ENCODE measurements around the gene DDX27. TPM values are rescaled to one million over a fixed set of nuclear protein-coding genes. Genes with fewer than 3 reads are reported as not detected.

The DDX27 gene
- total RNA-seq, 2 experiments from 2014 or later, result 116 to 126 TPM

GRCh38 chr20:49293122-49293521 is 73.9 kb downstream of the DDX27 start:
- CTCF ChIA-PET, result no interaction called here
- intact Hi-C loops (cut with DNase I, micrococcal nuclease), result no loop called here
- Histone ChIP-seq H3K27ac (ENCODE audit: low read depth in 1 of 2, low read length in 2 of 2) (no peak overlapping the region), H3K36me3 (ENCODE audit: insufficient read depth, low read length) (peaks cover 37% of the 10 kb centered on the region), H3K4me3 (ENCODE audit: low read length) (no peak overlapping the region), H3K9me3 (ENCODE audit: control insufficient read depth in 1 of 2, insufficient read depth in 1 of 2, low read length in 2 of 2) (peaks cover 7 to 25% of the 10 kb centered on the region in 2 experiments), H3K4me1 (ENCODE audit: insufficient read depth, low read length) (peaks cover 8% of the 10 kb centered on the region), H3K27me3 (ENCODE audit: control insufficient read depth in 1 of 2, insufficient read depth in 2 of 2, low read length in 2 of 2) (no peaks in the 10 kb centered on the region)
- peaks cover 8% of the 10 kb centered on the region for H3K4me1 Mint-ChIP-seq (ENCODE audit: low read depth)
- peaks cover 88% of the 10 kb centered on the region for H3K36me3 Mint-ChIP-seq (ENCODE audit: low read depth)
- TF ChIP-seq, protein P1, sequence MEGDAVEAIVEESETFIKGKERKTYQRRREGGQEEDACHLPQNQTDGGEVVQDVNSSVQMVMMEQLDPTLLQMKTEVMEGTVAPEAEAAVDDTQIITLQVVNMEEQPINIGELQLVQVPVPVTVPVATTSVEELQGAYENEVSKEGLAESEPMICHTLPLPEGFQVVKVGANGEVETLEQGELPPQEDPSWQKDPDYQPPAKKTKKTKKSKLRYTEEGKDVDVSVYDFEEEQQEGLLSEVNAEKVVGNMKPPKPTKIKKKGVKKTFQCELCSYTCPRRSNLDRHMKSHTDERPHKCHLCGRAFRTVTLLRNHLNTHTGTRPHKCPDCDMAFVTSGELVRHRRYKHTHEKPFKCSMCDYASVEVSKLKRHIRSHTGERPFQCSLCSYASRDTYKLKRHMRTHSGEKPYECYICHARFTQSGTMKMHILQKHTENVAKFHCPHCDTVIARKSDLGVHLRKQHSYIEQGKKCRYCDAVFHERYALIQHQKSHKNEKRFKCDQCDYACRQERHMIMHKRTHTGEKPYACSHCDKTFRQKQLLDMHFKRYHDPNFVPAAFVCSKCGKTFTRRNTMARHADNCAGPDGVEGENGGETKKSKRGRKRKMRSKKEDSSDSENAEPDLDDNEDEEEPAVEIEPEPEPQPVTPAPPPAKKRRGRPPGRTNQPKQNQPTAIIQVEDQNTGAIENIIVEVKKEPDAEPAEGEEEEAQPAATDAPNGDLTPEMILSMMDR (IDR thresholded peaks at IDR 0.05), result no peak
- peaks cover 8% of the 10 kb centered on the region for H3K9me3 Mint-ChIP-seq
- H3K27me3 Mint-ChIP-seq, result no peaks in the 10 kb centered on the region
- no peak for ATAC-seq (ENCODE audit: poor library complexity)
- no peak overlapping the region for H3K27ac Mint-ChIP-seq
- no peak overlapping the region for H3K4me3 Mint-ChIP-seq
- DNase-seq, result no peak
- POLR2A ChIA-PET, result interaction anchor here (0.8 kb wide), 1 partner anchor 11 kb away, joined by 3 read pairs; no protein-coding TSS in a partner anchor

Other genes with a start within 250 kb of the DDX27 start
- 10 to 100 TPM; 30.0 to 30.1 TPM for gene CSE1L, start 173.1 kb upstream of the DDX27 start, total RNA-seq
- 10 to 100 TPM; 61.4 to 65.8 TPM for gene STAU1, start 31.1 kb upstream of the DDX27 start, total RNA-seq
- gene ZNFX1, start 58.6 kb downstream of the DDX27 start, total RNA-seq, result 10 to 100 TPM; 50.6 to 51.6 TPM